GM23338 (cell line): ENCODE measurements around the gene ZNF106. TPM values are rescaled to one million over a fixed set of nuclear protein-coding genes. Genes with fewer than 3 reads are reported as not detected.
A peak's percentile ranks its signal among the peaks of the same experiment; 100 is the strongest.

ENCODE experiments used
- ATAC-seq: fragments of 200-7000 bp; cut with Tn5 transposase; 3 replicates; pipeline ENCODE4 v1.9.1; 2020
- DNase-seq: peaks from one replicate; pipeline ENCODE4 v3.0.0-alpha.2; 2015; ENCODE audit warnings: low spot score
- H2AFZ ChIP-seq: fragments of 200-600 bp; sonication (generic); 2 replicates; pipeline ENCODE4 v1.8.0; 2016; ENCODE audit warnings: antibody characterized with exemption, mild to moderate bottlenecking, moderate library complexity
- H3F3A ChIP-seq: fragments of 200-600 bp; sonication (generic); replicated peaks from 2 replicates; pipeline ENCODE4 v1.8.0; 2017; ENCODE audit warnings: antibody characterized with exemption, mixed run types, low read depth
- H3K27ac ChIP-seq: fragments of 200-600 bp; sonication (generic); 2 replicates; pipeline ENCODE4 v1.6.1; 2016; ENCODE audit warnings: low read depth
- H3K27me3 ChIP-seq: fragments of 200-600 bp; sonication (generic); 2 replicates; pipeline ENCODE4 v1.8.0; 2016; ENCODE audit warnings: mild to moderate bottlenecking, mixed run types, moderate library complexity; ENCODE audit not compliant: insufficient read depth
- H3K36me3 ChIP-seq: fragments of 200-600 bp; sonication (generic); 2 replicates; pipeline ENCODE4 v1.8.0; 2016; ENCODE audit warnings: mild to moderate bottlenecking; ENCODE audit not compliant: insufficient read depth
- H3K4me1 ChIP-seq: fragments of 200-600 bp; sonication (generic); 2 replicates; pipeline ENCODE4 v1.8.0; 2016; ENCODE audit warnings: mild to moderate bottlenecking, moderate library complexity; ENCODE audit not compliant: insufficient read depth
- H3K4me2 ChIP-seq: fragments of 200-600 bp; sonication (generic); 2 replicates; pipeline ENCODE4 v1.7.1; 2017; ENCODE audit warnings: mixed run types
- H3K4me3 ChIP-seq: fragments of 200-600 bp; sonication (generic); 2 replicates; pipeline ENCODE4 v1.6.1; 2016; ENCODE audit warnings: mixed run types
- H3K79me2 ChIP-seq: fragments of 200-600 bp; sonication (generic); replicated peaks from 2 replicates; pipeline ENCODE4 v1.8.0; 2017; ENCODE audit warnings: mild to moderate bottlenecking; ENCODE audit not compliant: insufficient read depth
- H3K9me2 ChIP-seq: fragments of 200-600 bp; sonication (generic); 2 replicates; pipeline ENCODE4 v1.8.0; 2017; ENCODE audit not compliant: insufficient read depth
- H4K20me1 ChIP-seq: fragments of 200-600 bp; sonication (generic); replicated peaks from 2 replicates; pipeline ENCODE4 v1.8.0; 2017; ENCODE audit warnings: mild to moderate bottlenecking; ENCODE audit not compliant: insufficient read depth
- H3K27ac Mint-ChIP-seq: 2 replicates; pipeline ENCODE4 v1.8.0; 2020; ENCODE audit warnings: inconsistent platforms, mild to moderate bottlenecking, moderate library complexity, mixed read lengths
- H3K27me3 Mint-ChIP-seq: 3 replicates; pipeline ENCODE4 v1.8.0; 2022; ENCODE audit warnings: low read depth, mild to moderate bottlenecking, moderate library complexity, mixed read lengths, inconsistent platforms; ENCODE audit not compliant: insufficient read depth, poor library complexity
- H3K36me3 Mint-ChIP-seq: 3 replicates; pipeline ENCODE4 v1.8.0; 2021; ENCODE audit warnings: low read depth, mild to moderate bottlenecking, inconsistent platforms, moderate library complexity, mixed read lengths
- H3K4me1 Mint-ChIP-seq: 3 replicates; pipeline ENCODE4 v1.8.0; 2020; ENCODE audit warnings: mild to moderate bottlenecking, inconsistent platforms, mixed read lengths
- H3K4me3 Mint-ChIP-seq: 3 replicates; pipeline ENCODE4 v1.8.0; 2021; ENCODE audit warnings: moderate library complexity, mild to moderate bottlenecking, inconsistent platforms, mixed read lengths
- H3K9me3 Mint-ChIP-seq: 3 replicates; pipeline ENCODE4 v1.8.0; 2020; ENCODE audit warnings: moderate library complexity, mild to moderate bottlenecking, inconsistent platforms, mixed read lengths
- CREB1 ChIP-seq: fragments of 250-450 bp; sonication (Bioruptor Pico); IDR thresholded peaks from 2 replicates; pipeline ENCODE4 v1.5.0; 2020; ENCODE audit warnings: low read depth, mild to moderate bottlenecking, moderate library complexity
- EZH2 ChIP-seq: fragments of 200-600 bp; sonication (generic); IDR thresholded peaks from one replicate; pipeline ENCODE4 v1.8.0; 2017; ENCODE audit warnings: antibody characterized with exemption, mild to moderate bottlenecking, low read depth; ENCODE audit not compliant: unreplicated experiment
- JUNB ChIP-seq: IDR thresholded peaks from one replicate; pipeline ENCODE4 v1.6.1; 2016; ENCODE audit warnings: antibody characterized with exemption; ENCODE audit not compliant: unreplicated experiment
- POLR2AphosphoS5 ChIP-seq: IDR thresholded peaks from 2 replicates; pipeline ENCODE4 v1.6.1; 2016; ENCODE audit warnings: antibody characterized with exemption, low read depth
- REST ChIP-seq: IDR thresholded peaks from one replicate; pipeline ENCODE4 v1.6.1; 2018; ENCODE audit warnings: antibody characterized with exemption; ENCODE audit not compliant: unreplicated experiment
- STAT1 ChIP-seq: IDR thresholded peaks from one replicate; pipeline ENCODE4 v1.6.1; 2016; ENCODE audit warnings: antibody characterized with exemption; ENCODE audit not compliant: unreplicated experiment
- ZNF114 ChIP-seq: fragments of 250-450 bp; sonication (Bioruptor Pico); IDR thresholded peaks from 2 replicates; pipeline ENCODE4 v1.5.0; 2020; ENCODE audit warnings: mild to moderate bottlenecking, moderate library complexity
- ZNF462 ChIP-seq: fragments of 250-450 bp; sonication (Bioruptor Pico); IDR thresholded peaks from 2 replicates; pipeline ENCODE4 v1.5.0; 2020; ENCODE audit warnings: mild to moderate bottlenecking, moderate library complexity
- polyA plus RNA-seq: library from polyadenylated mRNA; unstranded; fragments of >200 nt; fragmentation: Nextera tagmentation; extraction: Ambion mirVana; gene quantifications from 2 replicates; pipeline ENCODE4 v1.2.1, GENCODE V29; 2016
- total RNA-seq: library from RNA; depleted of rRNA; stranded (reverse); fragments of >200 nt; shearing (Covaris generic); gene quantifications from 2 replicates; pipeline ENCODE4 v1.2.3, GENCODE V29; 2014

ZNF106 gene
- total and polyA plus RNA-seq, 2 experiments from 2014 or later, result 48.0 to 53.7 TPM

- DNase-seq (no peak), ATAC-seq (peak; percentile 20; the same call in 1 of the 3 replicates)
- H3K36me3 ChIP-seq, result no peaks in the 10 kb centered on the region
- H4K20me1 ChIP-seq, result no peaks in the 10 kb centered on the region
- H2AFZ ChIP-seq, result no peak overlapping the region
- H3K27me3 ChIP-seq, result no peaks in the 10 kb centered on the region
- H3K4me1 ChIP-seq, result no peaks in the 10 kb centered on the region
- H3F3A ChIP-seq, result no peaks in the 10 kb centered on the region
- no peak overlapping the region for H3K4me3 ChIP-seq
- H3K27me3 Mint-ChIP-seq, result peaks cover 4% of the 10 kb centered on the region
- no peak overlapping the region for H3K27ac ChIP-seq
- no peaks in the 10 kb centered on the region for H3K79me2 ChIP-seq
- no peak overlapping the region for H3K4me3 Mint-ChIP-seq
- no peaks in the 10 kb centered on the region for H3K9me2 ChIP-seq
- no peaks in the 10 kb centered on the region for H3K9me3 Mint-ChIP-seq
- H3K36me3 Mint-ChIP-seq, result no peaks in the 10 kb centered on the region
- no peak overlapping the region for H3K27ac Mint-ChIP-seq
- H3K4me2 ChIP-seq, result no peak overlapping the region
- TF ChIP-seq JUNB (no peak), REST (no peak), CREB1 (CRISPR knock-in tag) (no peak), ZNF462 (CRISPR knock-in tag) (no peak), EZH2 (no peak), ZNF114 (no peak), POLR2AphosphoS5 (no peak), STAT1 (no peak)
- H3K4me1 Mint-ChIP-seq, result no peaks in the 10 kb centered on the region
Measured at GRCh38 chr15:42409011-42409410, 81.9 kb downstream of the ZNF106 start.
